Ovary (tissue), 3 donors: ENCODE data around the gene CCDC97.

Source experiments
- EP300 ChIP-seq: sonication (generic); formaldehyde crosslinking; IDR thresholded peaks from one replicate; pipeline ENCODE4 v1.6.1; 2017; ENCODE audit warnings: antibody characterized with exemption
- POLR2A ChIP-seq: fragments of 450-650 bp; IDR thresholded peaks from one replicate; pipeline ENCODE4 v1.6.1; 2017; ENCODE audit warnings: antibody characterized with exemption, mild to moderate bottlenecking, moderate library complexity
- TF ChIP-seq, protein P1 (sequence below), 3 donors: fragments of 450-650 bp in 2 of 3; fragments of 200-600 bp in 1 of 3; IDR thresholded peaks; one replicate each; pipeline versions ENCODE4 v1.5.1 to v1.8.0; 2016 to 2022; ENCODE audit warnings: antibody characterized with exemption in 3 of 3, mild to moderate bottlenecking in 1 of 3
- donor health status: DM: no; HTN: no; CAD: no.

- TF ChIP-seq POLR2A (no peak), EP300 (no peak)
- TF ChIP-seq, protein P1, sequence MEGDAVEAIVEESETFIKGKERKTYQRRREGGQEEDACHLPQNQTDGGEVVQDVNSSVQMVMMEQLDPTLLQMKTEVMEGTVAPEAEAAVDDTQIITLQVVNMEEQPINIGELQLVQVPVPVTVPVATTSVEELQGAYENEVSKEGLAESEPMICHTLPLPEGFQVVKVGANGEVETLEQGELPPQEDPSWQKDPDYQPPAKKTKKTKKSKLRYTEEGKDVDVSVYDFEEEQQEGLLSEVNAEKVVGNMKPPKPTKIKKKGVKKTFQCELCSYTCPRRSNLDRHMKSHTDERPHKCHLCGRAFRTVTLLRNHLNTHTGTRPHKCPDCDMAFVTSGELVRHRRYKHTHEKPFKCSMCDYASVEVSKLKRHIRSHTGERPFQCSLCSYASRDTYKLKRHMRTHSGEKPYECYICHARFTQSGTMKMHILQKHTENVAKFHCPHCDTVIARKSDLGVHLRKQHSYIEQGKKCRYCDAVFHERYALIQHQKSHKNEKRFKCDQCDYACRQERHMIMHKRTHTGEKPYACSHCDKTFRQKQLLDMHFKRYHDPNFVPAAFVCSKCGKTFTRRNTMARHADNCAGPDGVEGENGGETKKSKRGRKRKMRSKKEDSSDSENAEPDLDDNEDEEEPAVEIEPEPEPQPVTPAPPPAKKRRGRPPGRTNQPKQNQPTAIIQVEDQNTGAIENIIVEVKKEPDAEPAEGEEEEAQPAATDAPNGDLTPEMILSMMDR (IDR thresholded peaks at IDR 0.05): no peak
Measured at GRCh38 chr19:41350735-41351338, 40.9 kb downstream of the CCDC97 start.
